Measurements from ENCODE around the gene RNF169. TPM values are rescaled to one million over a fixed set of nuclear protein-coding genes. Genes with fewer than 3 reads are reported as not detected.

Gene RNF169
- total and polyA plus RNA-seq, 2 donors (not counting 1 experiment from before 2014, with no cell fraction given): 12.3 to 32.2 TPM

GRCh38 chr11:74842967-74843366 is 94.3 kb downstream of the RNF169 start:
- Histone ChIP-seq H3K79me2 (ENCODE audit: control insufficient read depth, insufficient read depth, low read length) (no peaks in the 10 kb centered on the region), H3K4me1 (ENCODE audit: control insufficient read depth, extremely low read depth, insufficient read depth, low read length) (no peaks in the 10 kb centered on the region), H2AFZ (ENCODE audit: low read length) (no peak overlapping the region), H3K4me2 (ENCODE audit: extremely low read depth, insufficient read depth, low read length) (no peak overlapping the region), H3K27ac (ENCODE audit: insufficient read depth, low read length) (no peak overlapping the region), H3K9ac (ENCODE audit: insufficient read depth, low read length) (no peak overlapping the region), H3K27me3 (ENCODE audit: control insufficient read depth, insufficient read depth, low read length) (no peaks in the 10 kb centered on the region), H3K4me3 (replicated peaks in 1 of 4; ENCODE audit: control extremely low read depth in 1 of 4, insufficient read depth in 1 of 4, low read depth in 3 of 4, low read length in 4 of 4) (no peak overlapping the region), H4K20me1 (ENCODE audit: control insufficient read depth, extremely low read depth, insufficient read depth, low read length) (no peaks in the 10 kb centered on the region), H3K36me3 (ENCODE audit: control insufficient read depth, insufficient read depth, low read length) (peaks cover 10% of the 10 kb centered on the region), H3K9me3 (ENCODE audit: control insufficient read depth, insufficient read depth, low read depth, low read length) (no peaks in the 10 kb centered on the region)
- no peak for DNase-seq (ENCODE audit: low read depth in 2 of 2)
- no peak for TF ChIP-seq EZH2 (IDR thresholded peaks at IDR 0.05; ENCODE audit: low read length, missing control alignments)
- no peak for TF ChIP-seq CTCF (conservative IDR thresholded peaks at IDR 0.05 in 1 of 2, IDR thresholded peaks at IDR 0.05 in 1 of 2; ENCODE audit: low read depth in 1 of 2, low read length in 2 of 2)

- Histone ChIP-seq H3K4me2 (ENCODE audit: extremely low read depth, insufficient read depth, low read length) (no peak overlapping the region), H3K27me3 (ENCODE audit: control insufficient read depth, insufficient read depth, low read length) (no peaks in the 10 kb centered on the region), H3K79me2 (ENCODE audit: control insufficient read depth, insufficient read depth, low read length) (no peaks in the 10 kb centered on the region), H3K27ac (ENCODE audit: insufficient read depth, low read length) (no peak overlapping the region), H3K4me3 (replicated peaks in 1 of 4; ENCODE audit: control extremely low read depth in 1 of 4, insufficient read depth in 1 of 4, low read depth in 3 of 4, low read length in 4 of 4) (no peak overlapping the region), H2AFZ (ENCODE audit: low read length) (no peak overlapping the region), H3K36me3 (ENCODE audit: control insufficient read depth, insufficient read depth, low read length) (peaks cover 11% of the 10 kb centered on the region), H3K4me1 (ENCODE audit: control insufficient read depth, extremely low read depth, insufficient read depth, low read length) (peaks cover 4% of the 10 kb centered on the region), H4K20me1 (ENCODE audit: control insufficient read depth, extremely low read depth, insufficient read depth, low read length) (no peaks in the 10 kb centered on the region), H3K9ac (ENCODE audit: insufficient read depth, low read length) (no peak overlapping the region), H3K9me3 (ENCODE audit: control insufficient read depth, insufficient read depth, low read depth, low read length) (no peaks in the 10 kb centered on the region)
- DNase-seq (ENCODE audit: low read depth in 2 of 2): no peak
- no peak for TF ChIP-seq EZH2 (IDR thresholded peaks at IDR 0.05; ENCODE audit: low read length, missing control alignments)
- no peak for TF ChIP-seq CTCF (conservative IDR thresholded peaks at IDR 0.05 in 1 of 2, IDR thresholded peaks at IDR 0.05 in 1 of 2; ENCODE audit: low read depth in 1 of 2, low read length in 2 of 2)
These were observed 95.4 kb downstream of the RNF169 start for GRCh38 chr11:74844072-74844471.

- peaks cover 11% of the 10 kb centered on the region for H3K36me3 ChIP-seq (ENCODE audit: control insufficient read depth, insufficient read depth, low read length)
These were observed 96.2 kb downstream of the RNF169 start for GRCh38 chr11:74844865-74845264.

More at GRCh38 chr11:74844865-74845264, 96.2 kb downstream of the RNF169 start:
- no peaks in the 10 kb centered on the region for H3K9me3 ChIP-seq (ENCODE audit: control insufficient read depth, insufficient read depth, low read depth, low read length)
- TF ChIP-seq CTCF (conservative IDR thresholded peaks at IDR 0.05 in 1 of 2, IDR thresholded peaks at IDR 0.05 in 1 of 2; ENCODE audit: low read depth in 1 of 2, low read length in 2 of 2) (no peak), EZH2 (IDR thresholded peaks at IDR 0.05; ENCODE audit: low read length, missing control alignments) (no peak)
- DNase-seq (ENCODE audit: low read depth in 2 of 2): no peak
- no peaks in the 10 kb centered on the region for H3K27me3 ChIP-seq (ENCODE audit: control insufficient read depth, insufficient read depth, low read length)
- no peak overlapping the region for H3K9ac ChIP-seq (ENCODE audit: insufficient read depth, low read length)
- no peak overlapping the region for H3K27ac ChIP-seq (ENCODE audit: insufficient read depth, low read length)
- no peaks in the 10 kb centered on the region for H4K20me1 ChIP-seq (ENCODE audit: control insufficient read depth, extremely low read depth, insufficient read depth, low read length)
- H3K4me3 ChIP-seq (replicated peaks in 1 of 4; ENCODE audit: control extremely low read depth in 1 of 4, insufficient read depth in 1 of 4, low read depth in 3 of 4, low read length in 4 of 4): no peak overlapping the region
- no peak overlapping the region for H3K4me2 ChIP-seq (ENCODE audit: extremely low read depth, insufficient read depth, low read length)
- peaks cover 8% of the 10 kb centered on the region for H3K4me1 ChIP-seq (ENCODE audit: control insufficient read depth, extremely low read depth, insufficient read depth, low read length)
- H2AFZ ChIP-seq (ENCODE audit: low read length): no peak overlapping the region
- H3K79me2 ChIP-seq (ENCODE audit: control insufficient read depth, insufficient read depth, low read length): no peaks in the 10 kb centered on the region
